PC-3 (cell line): ENCODE results near the gene IMPA2. TPM values are rescaled to one million over a fixed set of nuclear protein-coding genes. Genes with fewer than 3 reads are reported as not detected.

Experiments
- ATAC-seq: fragments of 200-7000 bp; cut with Tn5 transposase; 2 replicates; pipeline ENCODE4 v1.9.1; 2020; ENCODE audit warnings: mild to moderate bottlenecking, moderate library complexity
- BruUV-seq: library from RNA; stranded (reverse); fragments of 400-500 nt; replicated peaks from 2 replicates; lab custom pipeline; 2021; lab: Mats Ljungman, UMichigan
- CTCF ChIA-PET: fragments of 300-600 bp; sonication (Branson Sonifier 250); formaldehyde crosslinking; loops from one replicate; lab custom pipeline; 2022; ENCODE audit warnings: antibody characterized with exemption; lab: Charles Lee
- POLR2A ChIA-PET: fragments of 300-600 bp; sonication (Branson Sonifier 250); formaldehyde crosslinking; loops from one replicate; lab custom pipeline; 2022; ENCODE audit warnings: antibody characterized with exemption; ENCODE audit not compliant: unreplicated experiment; lab: Charles Lee
- DNase-seq: peaks from one replicate; pipeline ENCODE4 v3.0.0-alpha.2; 2015
- H2AFZ ChIP-seq: fragments of 300-600 bp; sonication (generic); 2 replicates; pipeline ENCODE4 v1.6.0; 2016; ENCODE audit warnings: antibody characterized with exemption, low read length
- H3F3A ChIP-seq: fragments of 300-600 bp; sonication (generic); one replicate; pipeline ENCODE4 v1.6.0; 2017; ENCODE audit warnings: antibody characterized with exemption, low read length, control low read depth, mild to moderate bottlenecking; ENCODE audit not compliant: unreplicated experiment
- H3K27ac ChIP-seq: fragments of 300-600 bp; sonication (generic); 2 replicates; pipeline ENCODE4 v1.5.1; 2016; ENCODE audit warnings: mild to moderate bottlenecking, low read length
- H3K27me3 ChIP-seq: fragments of 300-600 bp; sonication (generic); 2 replicates; pipeline ENCODE4 v1.6.1; 2016; ENCODE audit warnings: low read length, mixed read lengths
- H3K36me3 ChIP-seq: fragments of 300-600 bp; sonication (generic); 2 replicates; pipeline ENCODE4 v1.6.1; 2016; ENCODE audit warnings: low read depth, mixed run types, low read length, mixed read lengths
- H3K4me1 ChIP-seq: fragments of 300-600 bp; sonication (generic); 2 replicates; pipeline ENCODE4 v1.5.1; 2016; ENCODE audit warnings: low read length; ENCODE audit not compliant: insufficient read depth
- H3K4me2 ChIP-seq: fragments of 300-600 bp; sonication (generic); 2 replicates; pipeline ENCODE4 v1.6.0; 2016; ENCODE audit warnings: low read length
- H3K4me3 ChIP-seq: fragments of 300-600 bp; sonication (generic); 2 replicates; pipeline ENCODE4 v1.5.1; 2016; ENCODE audit warnings: mild to moderate bottlenecking, low read length, mixed read lengths
- H3K79me2 ChIP-seq: fragments of 300-600 bp; sonication (generic); 2 replicates; pipeline ENCODE4 v1.6.1; 2017; ENCODE audit warnings: low read length, mixed read lengths
- H3K9ac ChIP-seq: fragments of 300-600 bp; sonication (generic); 2 replicates; pipeline ENCODE4 v1.6.0; 2016; ENCODE audit warnings: mild to moderate bottlenecking, low read length
- H3K9me2 ChIP-seq: fragments of 300-600 bp; sonication (generic); replicated peaks from 2 replicates; pipeline ENCODE4 v1.6.1; 2016; ENCODE audit warnings: mixed run types, low read length, mixed read lengths
- H3K9me3 ChIP-seq: fragments of 300-600 bp; sonication (generic); 2 replicates; pipeline ENCODE4 v1.6.1; 2016; ENCODE audit warnings: low read length, mixed read lengths
- H4K20me1 ChIP-seq: fragments of 300-600 bp; sonication (generic); 2 replicates; pipeline ENCODE4 v1.6.1; 2016; ENCODE audit warnings: low read length, mixed read lengths
- EZH2 ChIP-seq: fragments of 300-600 bp; sonication (generic); IDR thresholded peaks from one replicate; pipeline ENCODE4 v1.6.1; 2017; ENCODE audit warnings: antibody characterized with exemption, mild to moderate bottlenecking, low read length; ENCODE audit not compliant: unreplicated experiment
- EZH2phosphoT487 ChIP-seq: fragments of 300-600 bp; sonication (generic); IDR thresholded peaks from 2 replicates; pipeline ENCODE4 v1.6.1; 2018; ENCODE audit warnings: mild to moderate bottlenecking, antibody characterized with exemption, low read length, borderline replicate concordance
- intact Hi-C: fragments of 100-400 bp; cut with micrococcal nuclease; formaldehyde crosslinking; loops from 2 replicates; pipeline ENCODE4 v1.9.0; 2023
- total RNA-seq: library from RNA; depleted of rRNA; stranded (reverse); fragments of >200 nt; gene quantifications from 2 replicates; pipeline ENCODE4 v1.2.3, GENCODE V29; 2014
- TF ChIP-seq, protein P1 (sequence below): fragments of 300-600 bp; sonication (generic); conservative IDR thresholded peaks from 2 replicates; pipeline ENCODE4 v1.5.1; 2017; ENCODE audit warnings: antibody characterized with exemption, low read depth, mild to moderate bottlenecking, low read length

IMPA2 gene
- total RNA-seq, 1 experiment from 2014 or later, result 38.2 TPM

DNA sequence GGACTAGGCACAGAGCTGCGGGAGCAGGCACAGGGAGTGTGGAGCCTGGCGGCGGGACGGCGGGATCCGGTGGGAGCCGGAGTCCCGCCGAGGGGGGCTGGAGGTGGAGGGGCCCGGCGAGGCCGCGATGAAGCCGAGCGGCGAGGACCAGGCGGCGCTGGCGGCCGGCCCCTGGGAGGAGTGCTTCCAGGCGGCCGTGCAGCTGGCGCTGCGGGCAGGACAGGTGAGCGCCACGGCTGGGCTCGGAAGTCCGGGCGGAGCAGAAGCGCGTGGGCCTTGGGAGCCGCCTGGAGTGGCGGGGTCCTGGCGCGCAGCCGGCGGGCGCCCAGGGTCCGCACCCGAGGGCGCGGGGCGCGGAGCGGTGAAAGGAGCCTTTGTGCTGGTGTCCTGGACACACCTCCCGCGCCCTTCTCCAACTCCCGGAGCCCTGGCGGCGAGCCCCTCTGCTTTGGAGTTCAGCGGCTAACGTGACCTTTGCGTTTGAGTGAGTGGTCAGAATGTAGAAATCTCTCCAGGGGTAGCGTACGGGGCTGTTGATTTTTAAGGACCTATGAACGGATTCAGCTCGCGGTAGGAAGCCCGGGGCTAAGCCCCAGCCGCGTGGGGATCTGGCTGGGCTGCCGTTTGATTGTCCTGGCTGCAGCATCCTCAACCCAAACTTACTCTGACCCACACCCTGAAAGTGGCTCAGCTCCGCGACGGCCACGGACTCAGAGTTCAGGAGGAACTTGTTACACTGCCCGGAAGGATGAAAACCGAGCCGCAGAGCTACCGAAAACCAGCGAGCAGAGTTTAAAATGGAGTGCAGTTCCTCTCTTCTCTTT is 448 bp downstream of the IMPA2 start:
- POLR2A ChIA-PET, result interaction anchor here (0.6 to 2.4 kb wide), 11 partner anchors 10 to 1456 kb away, joined by 3 to 22 read pairs (median 7); partner anchors contain the start of gene NAPG
- intact Hi-C loops, result loop anchor here (1.0 to 10.0 kb wide), 5 partner anchors 24 to 393 kb away; partner anchors contain the start of gene AFG3L2

DNA sequence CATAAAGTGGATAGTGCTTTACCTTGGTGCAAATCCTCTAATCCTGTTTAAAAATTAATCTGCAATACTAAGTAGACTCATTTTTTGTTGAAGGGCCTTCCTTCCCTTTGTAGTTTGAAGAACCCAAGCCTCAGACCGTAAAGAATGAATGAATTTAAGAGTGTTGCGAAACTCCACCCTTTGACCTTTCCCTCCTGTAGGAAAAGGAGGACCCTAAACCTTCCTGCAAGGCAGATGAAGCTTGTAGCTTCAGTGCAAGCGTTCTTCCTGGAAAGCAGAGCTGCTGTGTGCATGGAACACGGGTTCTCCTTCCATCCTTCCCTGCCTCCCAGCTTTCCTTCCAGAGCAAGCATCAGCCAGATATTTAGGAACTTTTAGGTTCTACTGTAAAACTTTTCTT is 1.7 kb downstream of the IMPA2 start:
- no peak overlapping the region for H3K9ac ChIP-seq
- no peak overlapping the region for H3K27ac ChIP-seq
- H4K20me1 ChIP-seq, result no peaks in the 10 kb centered on the region
- H3K36me3 ChIP-seq, result no peaks in the 10 kb centered on the region
- BruUV-seq, result no TSS peak
- peak overlapping the region; percentile 71 for H3K4me3 ChIP-seq
- H3K9me2 ChIP-seq, result no peaks in the 10 kb centered on the region
- H3K4me1 ChIP-seq, result peaks cover 33% of the 10 kb centered on the region
- H3K27me3 ChIP-seq, result no peaks in the 10 kb centered on the region
- no peak for DNase-seq
- H3K79me2 ChIP-seq, result peaks cover 51% of the 10 kb centered on the region
- H3F3A ChIP-seq, result no peaks in the 10 kb centered on the region
- peak overlapping the region; percentile 82 for H3K4me2 ChIP-seq
- ATAC-seq, result no peak
- TF ChIP-seq EZH2phosphoT487, result no peak
- no peak for TF ChIP-seq EZH2
- TF ChIP-seq, protein P1, sequence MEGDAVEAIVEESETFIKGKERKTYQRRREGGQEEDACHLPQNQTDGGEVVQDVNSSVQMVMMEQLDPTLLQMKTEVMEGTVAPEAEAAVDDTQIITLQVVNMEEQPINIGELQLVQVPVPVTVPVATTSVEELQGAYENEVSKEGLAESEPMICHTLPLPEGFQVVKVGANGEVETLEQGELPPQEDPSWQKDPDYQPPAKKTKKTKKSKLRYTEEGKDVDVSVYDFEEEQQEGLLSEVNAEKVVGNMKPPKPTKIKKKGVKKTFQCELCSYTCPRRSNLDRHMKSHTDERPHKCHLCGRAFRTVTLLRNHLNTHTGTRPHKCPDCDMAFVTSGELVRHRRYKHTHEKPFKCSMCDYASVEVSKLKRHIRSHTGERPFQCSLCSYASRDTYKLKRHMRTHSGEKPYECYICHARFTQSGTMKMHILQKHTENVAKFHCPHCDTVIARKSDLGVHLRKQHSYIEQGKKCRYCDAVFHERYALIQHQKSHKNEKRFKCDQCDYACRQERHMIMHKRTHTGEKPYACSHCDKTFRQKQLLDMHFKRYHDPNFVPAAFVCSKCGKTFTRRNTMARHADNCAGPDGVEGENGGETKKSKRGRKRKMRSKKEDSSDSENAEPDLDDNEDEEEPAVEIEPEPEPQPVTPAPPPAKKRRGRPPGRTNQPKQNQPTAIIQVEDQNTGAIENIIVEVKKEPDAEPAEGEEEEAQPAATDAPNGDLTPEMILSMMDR, result no peak
- no peak overlapping the region for H2AFZ ChIP-seq
- H3K9me3 ChIP-seq, result no peaks in the 10 kb centered on the region
- intact Hi-C loops, result loop anchor here (1.0 to 10.0 kb wide), 3 partner anchors 22 to 392 kb away; partner anchors contain the start of gene AFG3L2
- CTCF ChIA-PET, result interaction anchor here (3.9 kb wide), 1 partner anchor 12 kb away, joined by 48 read pairs; no protein-coding TSS in a partner anchor
- POLR2A ChIA-PET, result no interaction called here

More for the DNA sequence above, 448 bp downstream of the IMPA2 start:
- ATAC-seq, result peak; percentile 24
- H3K9me3 ChIP-seq, result no peaks in the 10 kb centered on the region
- no peaks in the 10 kb centered on the region for H4K20me1 ChIP-seq
- peak overlapping the region; percentile 63 for H3K27ac ChIP-seq
- peak overlapping the region; percentile 66 for H3K9ac ChIP-seq
- TSS peak; percentile 44 for BruUV-seq
- H3K79me2 ChIP-seq, result peaks cover 45% of the 10 kb centered on the region
- no peaks in the 10 kb centered on the region for H3K27me3 ChIP-seq
- peak; percentile 46 for DNase-seq
- H3K4me3 ChIP-seq, result peak overlapping the region; percentile 71
- H3K36me3 ChIP-seq, result no peaks in the 10 kb centered on the region
- peak overlapping the region; percentile 50 for H2AFZ ChIP-seq
- H3F3A ChIP-seq, result no peaks in the 10 kb centered on the region
- H3K4me1 ChIP-seq, result peaks cover 33% of the 10 kb centered on the region
- TF ChIP-seq EZH2phosphoT487 (no peak), EZH2 (no peak)
- TF ChIP-seq, protein P1, result no peak
- no peaks in the 10 kb centered on the region for H3K9me2 ChIP-seq
- CTCF ChIA-PET, result interaction anchor here (0.6 to 3.9 kb wide), 8 partner anchors 14 to 366 kb away, joined by 3 to 48 read pairs (median 8); no protein-coding TSS in a partner anchor
- peak overlapping the region; percentile 82 for H3K4me2 ChIP-seq
